Epithelial cell of proximal tubule (primary cell): ENCODE data around the gene CLIP1. TPM values are rescaled to one million over a fixed set of nuclear protein-coding genes. Genes with fewer than 3 reads are reported as not detected.

Experiments used
- DNase-seq: peaks from one replicate; pipeline ENCODE4 v3.0.0-alpha.2; 2011; ENCODE audit warnings: low read depth
- H3K4me3 ChIP-seq: 2 replicates; pipeline ENCODE4 v1.5.1; 2011; ENCODE audit warnings: low read depth, mild to moderate bottlenecking, low read length
- CTCF ChIP-seq: conservative IDR thresholded peaks from 2 replicates; pipeline ENCODE4 v1.5.1; 2012; ENCODE audit warnings: low read depth, mild to moderate bottlenecking, low read length
- total RNA-seq: library from RNA; depleted of rRNA; stranded (reverse); fragments of >200 nt; gene quantifications from 2 replicates; pipeline ENCODE4 v1.2.3, GENCODE V29; 2015

CLIP1 gene
- total RNA-seq, 1 donor from 2014 or later, result 49.6 TPM

GRCh38 chr12:122348505-122348904 lies 74.0 kb downstream of the CLIP1 start:
- H3K4me3 ChIP-seq, result no peak overlapping the region
- no peak for TF ChIP-seq CTCF
- DNase-seq, result no peak

GRCh38 chr12:122346054-122346453 lies 76.4 kb downstream of the CLIP1 start:
- no peak for TF ChIP-seq CTCF
- no peak overlapping the region for H3K4me3 ChIP-seq
- no peak for DNase-seq

- no peak for TF ChIP-seq CTCF
- DNase-seq, result no peak
- no peak overlapping the region for H3K4me3 ChIP-seq
These were observed 77.4 kb downstream of the CLIP1 start for GRCh38 chr12:122345042-122345441.

- DNase-seq, result no peak
- H3K4me3 ChIP-seq, result no peak overlapping the region
- TF ChIP-seq CTCF, result peak; percentile 86
These were observed 86.2 kb downstream of the CLIP1 start for GRCh38 chr12:122336015-122336946.

GRCh38 chr12:122333142-122334087 lies 89.1 kb downstream of the CLIP1 start:
- no peak for TF ChIP-seq CTCF
- no peak for DNase-seq
- no peak overlapping the region for H3K4me3 ChIP-seq

- DNase-seq, result no peak
- no peak for TF ChIP-seq CTCF
- no peak overlapping the region for H3K4me3 ChIP-seq
These were observed 94.7 kb downstream of the CLIP1 start for GRCh38 chr12:122327494-122328385.
